ENCODE data around the gene ONECUT3.

Gene ONECUT3

GRCh38 chr19:1748115-1748872 is 5.0 kb upstream of the ONECUT3 start:
- no peak for TF ChIP-seq Cebpa-rat (IDR thresholded peaks at IDR 0.05)
- no peak overlapping the region for H3K27ac ChIP-seq
- peaks cover 75% of the 10 kb centered on the region for H4K20me1 ChIP-seq
- H3K9ac ChIP-seq: no peak overlapping the region
- peaks cover 83% of the 10 kb centered on the region for H3K27me3 ChIP-seq
- peaks cover 51% of the 10 kb centered on the region for H3K4me1 ChIP-seq
- H3K9me3 ChIP-seq: no peaks in the 10 kb centered on the region
- peak overlapping the region; percentile 81 for H3K4me2 ChIP-seq
- H3K4me3 ChIP-seq: peak overlapping the region; percentile 52
- H3K36me3 ChIP-seq: no peaks in the 10 kb centered on the region

GRCh38 chr19:1748873-1749341 is 4.4 kb upstream of the ONECUT3 start:
- H3K4me1 ChIP-seq: peaks cover 51% of the 10 kb centered on the region
- no peak overlapping the region for H3K9ac ChIP-seq
- H3K36me3 ChIP-seq: no peaks in the 10 kb centered on the region
- H3K4me3 ChIP-seq: peak overlapping the region; percentile 52
- no peak for TF ChIP-seq Cebpa-rat (IDR thresholded peaks at IDR 0.05)
- peaks cover 79% of the 10 kb centered on the region for H4K20me1 ChIP-seq
- H3K27ac ChIP-seq: no peak overlapping the region
- H3K9me3 ChIP-seq: no peaks in the 10 kb centered on the region
- peaks cover 89% of the 10 kb centered on the region for H3K27me3 ChIP-seq
- H3K4me2 ChIP-seq: peak overlapping the region; percentile 81

GRCh38 chr19:1749373-1750342 is 3.6 kb upstream of the ONECUT3 start:
- TF ChIP-seq Cebpa-rat (IDR thresholded peaks at IDR 0.05): no peak
- H3K4me1 ChIP-seq: peaks cover 53% of the 10 kb centered on the region
- no peaks in the 10 kb centered on the region for H3K36me3 ChIP-seq
- peaks cover 96% of the 10 kb centered on the region for H3K27me3 ChIP-seq
- no peaks in the 10 kb centered on the region for H3K9me3 ChIP-seq
- H3K4me3 ChIP-seq: peak overlapping the region; percentile 52
- H4K20me1 ChIP-seq: peaks cover 87% of the 10 kb centered on the region
- no peak overlapping the region for H3K27ac ChIP-seq
- H3K4me2 ChIP-seq: peak overlapping the region; percentile 81
- H3K9ac ChIP-seq: no peak overlapping the region

GRCh38 chr19:1750343-1751021 is 2.8 kb upstream of the ONECUT3 start:
- Histone ChIP-seq H3K4me3 (no peak overlapping the region), H3K4me1 (peaks cover 53% of the 10 kb centered on the region), H3K9me3 (no peaks in the 10 kb centered on the region), H3K9ac (no peak overlapping the region), H3K36me3 (no peaks in the 10 kb centered on the region), H3K27me3 (peaks cover 96% of the 10 kb centered on the region), H4K20me1 (peaks cover 89% of the 10 kb centered on the region), H3K27ac (no peak overlapping the region), H3K4me2 (no peak overlapping the region)
- no peak for TF ChIP-seq Cebpa-rat (IDR thresholded peaks at IDR 0.05)

GRCh38 chr19:1751367-1752008 is 1.8 kb upstream of the ONECUT3 start:
- no peak overlapping the region for H3K27ac ChIP-seq
- H3K4me1 ChIP-seq: peaks cover 57% of the 10 kb centered on the region
- peaks cover 95% of the 10 kb centered on the region for H4K20me1 ChIP-seq
- H3K36me3 ChIP-seq: no peaks in the 10 kb centered on the region
- H3K4me3 ChIP-seq: no peak overlapping the region
- TF ChIP-seq Cebpa-rat (IDR thresholded peaks at IDR 0.05): no peak
- H3K27me3 ChIP-seq: peaks cover 100% of the 10 kb centered on the region
- H3K9ac ChIP-seq: no peak overlapping the region
- H3K9me3 ChIP-seq: no peaks in the 10 kb centered on the region
- no peak overlapping the region for H3K4me2 ChIP-seq

- Histone ChIP-seq H3K27ac (no peak overlapping the region), H3K27me3 (peaks cover 100% of the 10 kb centered on the region), H3K36me3 (no peaks in the 10 kb centered on the region), H3K4me3 (no peak overlapping the region), H3K4me1 (peaks cover 58% of the 10 kb centered on the region), H3K9me3 (no peaks in the 10 kb centered on the region), H3K4me2 (no peak overlapping the region), H4K20me1 (peaks cover 96% of the 10 kb centered on the region), H3K9ac (no peak overlapping the region)
- no peak for TF ChIP-seq Cebpa-rat (IDR thresholded peaks at IDR 0.05)
Observed at GRCh38 chr19:1752009-1752756, 1.1 kb upstream of the ONECUT3 start.

- peak overlapping the region; percentile 57 for H3K4me3 ChIP-seq
- TF ChIP-seq Cebpa-rat (IDR thresholded peaks at IDR 0.05): no peak
- H3K9me3 ChIP-seq: no peaks in the 10 kb centered on the region
- peak overlapping the region; percentile 83 for H3K4me2 ChIP-seq
- H4K20me1 ChIP-seq: peaks cover 96% of the 10 kb centered on the region
- no peak overlapping the region for H3K27ac ChIP-seq
- no peak overlapping the region for H3K9ac ChIP-seq
- no peaks in the 10 kb centered on the region for H3K36me3 ChIP-seq
- peaks cover 100% of the 10 kb centered on the region for H3K27me3 ChIP-seq
- peaks cover 49% of the 10 kb centered on the region for H3K4me1 ChIP-seq
Observed at GRCh38 chr19:1754018-1754635, 821 bp downstream of the ONECUT3 start.

- H3K36me3 ChIP-seq: no peaks in the 10 kb centered on the region
- H3K9me3 ChIP-seq: no peaks in the 10 kb centered on the region
- no peak overlapping the region for H3K9ac ChIP-seq
- peak overlapping the region; percentile 83 for H3K4me2 ChIP-seq
- peaks cover 96% of the 10 kb centered on the region for H4K20me1 ChIP-seq
- H3K27ac ChIP-seq: no peak overlapping the region
- H3K27me3 ChIP-seq: peaks cover 100% of the 10 kb centered on the region
- TF ChIP-seq Cebpa-rat (IDR thresholded peaks at IDR 0.05): no peak
- peak overlapping the region; percentile 57 for H3K4me3 ChIP-seq
- peaks cover 42% of the 10 kb centered on the region for H3K4me1 ChIP-seq
Observed at GRCh38 chr19:1754636-1755466, 1.5 kb downstream of the ONECUT3 start.
